Transverse colon (tissue), 4 donors: ENCODE data around the gene DNAJB5.

Experiments used
- CTCF ChIP-seq, 5 experiments: fragments of 200-600 bp in 3 of 5; fragments of 450-650 bp in 2 of 5; sonication (generic) in 3 of 5; IDR thresholded peaks; 1 replicate in 2 of 5; 2 replicates in 3 of 5; pipeline ENCODE4 v1.5.1; 2016 to 2017; ENCODE audit warnings: antibody characterized with exemption in 5 of 5, inconsistent platforms in 3 of 5, mild to moderate bottlenecking in 2 of 5, moderate library complexity in 1 of 5
- EP300 ChIP-seq: sonication (generic); formaldehyde crosslinking; IDR thresholded peaks from one replicate; pipeline ENCODE4 v1.6.1; 2017; ENCODE audit warnings: antibody characterized with exemption, low read depth
- POLR2A ChIP-seq: fragments of 450-650 bp; IDR thresholded peaks from one replicate; pipeline ENCODE4 v1.6.1; 2016; ENCODE audit warnings: antibody characterized with exemption, mild to moderate bottlenecking, moderate library complexity
- POLR2AphosphoS5 ChIP-seq, 3 donors: sonication (generic); formaldehyde crosslinking; IDR thresholded peaks; one replicate each; pipeline ENCODE4 v1.6.1; 2016; ENCODE audit warnings: antibody characterized with exemption in 3 of 3

DNA sequence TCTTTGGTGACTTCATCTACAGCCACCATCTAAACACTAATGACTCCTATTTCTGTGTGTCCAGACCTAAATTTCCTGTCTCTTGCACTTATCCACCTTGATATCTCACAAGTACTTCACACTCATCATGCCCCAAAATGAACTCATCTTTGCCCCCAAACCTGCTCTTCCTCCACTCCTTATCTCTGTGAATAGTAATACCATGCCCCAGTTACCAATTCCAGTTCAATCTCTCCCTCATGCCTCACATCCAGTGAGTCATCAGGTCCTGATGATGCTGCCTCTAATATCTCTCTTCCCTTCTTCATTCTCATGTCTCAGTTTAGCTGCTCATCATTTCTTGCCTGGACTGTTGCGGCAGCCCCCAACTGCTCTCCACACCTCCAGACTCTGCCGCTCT, 14.9 kb upstream of the DNAJB5 start:
- TF ChIP-seq EP300 (no peak), POLR2A (no peak), CTCF (IDR thresholded peaks at IDR 0.05) (no peak), POLR2AphosphoS5 (IDR thresholded peaks at IDR 0.05) (no peak)
